Measurements from ENCODE around the gene MARS1. TPM values are rescaled to one million over a fixed set of nuclear protein-coding genes. Genes with fewer than 3 reads are reported as not detected.

MARS1 gene
- total and polyA plus RNA-seq, 12 donors, result 56.7 to 108 (median 75.6) TPM

- TF ChIP-seq, protein P1, sequence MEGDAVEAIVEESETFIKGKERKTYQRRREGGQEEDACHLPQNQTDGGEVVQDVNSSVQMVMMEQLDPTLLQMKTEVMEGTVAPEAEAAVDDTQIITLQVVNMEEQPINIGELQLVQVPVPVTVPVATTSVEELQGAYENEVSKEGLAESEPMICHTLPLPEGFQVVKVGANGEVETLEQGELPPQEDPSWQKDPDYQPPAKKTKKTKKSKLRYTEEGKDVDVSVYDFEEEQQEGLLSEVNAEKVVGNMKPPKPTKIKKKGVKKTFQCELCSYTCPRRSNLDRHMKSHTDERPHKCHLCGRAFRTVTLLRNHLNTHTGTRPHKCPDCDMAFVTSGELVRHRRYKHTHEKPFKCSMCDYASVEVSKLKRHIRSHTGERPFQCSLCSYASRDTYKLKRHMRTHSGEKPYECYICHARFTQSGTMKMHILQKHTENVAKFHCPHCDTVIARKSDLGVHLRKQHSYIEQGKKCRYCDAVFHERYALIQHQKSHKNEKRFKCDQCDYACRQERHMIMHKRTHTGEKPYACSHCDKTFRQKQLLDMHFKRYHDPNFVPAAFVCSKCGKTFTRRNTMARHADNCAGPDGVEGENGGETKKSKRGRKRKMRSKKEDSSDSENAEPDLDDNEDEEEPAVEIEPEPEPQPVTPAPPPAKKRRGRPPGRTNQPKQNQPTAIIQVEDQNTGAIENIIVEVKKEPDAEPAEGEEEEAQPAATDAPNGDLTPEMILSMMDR (IDR thresholded peaks at IDR 0.05), result peak; percentile 16 to 58 (median 53)
- intact Hi-C loops (cut with DNase I), result loop anchor here in 4 of 10 donors (5.0 to 10.0 kb wide), 3 partner anchors 169 to 194 kb away; partner anchors contain the start of gene B4GALNT1 (in 2 of the 4)
- no peak for DNase-seq
- Histone ChIP-seq H3K27ac (no peak overlapping the region), H3K9me3 (no peaks in the 10 kb centered on the region), H3K36me3 (no peaks in the 10 kb centered on the region), H3K4me1 (peaks cover 3 to 45% (median 28%) of the 10 kb centered on the region in 9 donors), H3K27me3 (peaks cover 0 to 10% (median 0%) of the 10 kb centered on the region in 7 donors), H3K4me3 (no peak overlapping the region)
- WGBS, 2 donors, result 37 to 38% methylated on average over 15 of the region's 15 CpGs
- no peak for ATAC-seq
Measured at GRCh38 chr12:57456145-57456700, 31.6 kb upstream of the MARS1 start.

DNA sequence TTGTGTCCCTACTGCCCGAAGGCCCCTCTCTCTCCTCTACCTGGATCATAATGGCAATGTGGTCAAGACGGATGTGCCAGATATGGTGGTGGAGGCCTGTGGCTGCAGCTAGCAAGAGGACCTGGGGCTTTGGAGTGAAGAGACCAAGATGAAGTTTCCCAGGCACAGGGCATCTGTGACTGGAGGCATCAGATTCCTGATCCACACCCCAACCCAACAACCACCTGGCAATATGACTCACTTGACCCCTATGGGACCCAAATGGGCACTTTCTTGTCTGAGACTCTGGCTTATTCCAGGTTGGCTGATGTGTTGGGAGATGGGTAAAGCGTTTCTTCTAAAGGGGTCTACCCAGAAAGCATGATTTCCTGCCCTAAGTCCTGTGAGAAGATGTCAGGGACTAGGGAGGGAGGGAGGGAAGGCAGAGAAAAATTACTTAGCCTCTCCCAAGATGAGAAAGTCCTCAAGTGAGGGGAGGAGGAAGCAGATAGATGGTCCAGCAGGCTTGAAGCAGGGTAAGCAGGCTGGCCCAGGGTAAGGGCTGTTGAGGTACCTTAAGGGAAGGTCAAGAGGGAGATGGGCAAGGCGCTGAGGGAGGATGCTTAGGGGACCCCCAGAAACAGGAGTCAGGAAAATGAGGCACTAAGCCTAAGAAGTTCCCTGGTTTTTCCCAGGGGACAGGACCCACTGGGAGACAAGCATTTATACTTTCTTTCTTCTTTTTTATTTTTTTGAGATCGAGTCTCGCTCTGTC is 31.0 kb upstream of the MARS1 start:
- intact Hi-C loops (cut with DNase I), result loop anchor here in 4 of 10 donors (5.0 to 10.0 kb wide), 3 partner anchors 168 to 195 kb away; partner anchors contain the start of gene B4GALNT1 (in 2 of the 4)
- TF ChIP-seq, protein P1 (IDR thresholded peaks at IDR 0.05), result no peak
- 92 to 93% methylated on average over 6 of the region's 6 CpGs for WGBS, 2 donors

GRCh38 chr12:57458665-57459054 is 29.2 kb upstream of the MARS1 start:
- H3K4me3 ChIP-seq, result peak overlapping the region; percentile 52 to 91 (median 70)
- TF ChIP-seq, protein P1 (IDR thresholded peaks at IDR 0.05), result no peak
- DNase-seq (no peak), ATAC-seq (no peak)
- H3K27me3 ChIP-seq, result peaks cover 0 to 20% (median 0%) of the 10 kb centered on the region in 7 donors
- intact Hi-C loops (cut with DNase I), result loop anchor here in 4 of 10 donors (5.0 to 10.0 kb wide), 3 partner anchors 166 to 196 kb away; partner anchors contain the start of gene B4GALNT1 (in 2 of the 4)
- H3K27ac ChIP-seq, result peak overlapping the region in 9 of 10 donors; percentile 52 to 91 (median 84)
- peaks cover 5 to 41% (median 30%) of the 10 kb centered on the region in 9 donors for H3K4me1 ChIP-seq
- H3K36me3 ChIP-seq, result no peaks in the 10 kb centered on the region
- whole genome bisulfite sequencing, 2 donors, result 32 to 40% methylated on average over 3 of the region's 3 CpGs
- no peaks in the 10 kb centered on the region for H3K9me3 ChIP-seq

More for the DNA sequence above, 31.0 kb upstream of the MARS1 start:
- ATAC-seq (no peak), DNase-seq (no peak)
- Histone ChIP-seq H3K27me3 (peaks cover 0 to 17% (median 0%) of the 10 kb centered on the region in 7 donors), H3K4me1 (peaks cover 5 to 44% (median 30%) of the 10 kb centered on the region in 9 donors), H3K27ac (no peak overlapping the region), H3K9me3 (no peaks in the 10 kb centered on the region), H3K4me3 (no peak overlapping the region), H3K36me3 (no peaks in the 10 kb centered on the region)

DNA sequence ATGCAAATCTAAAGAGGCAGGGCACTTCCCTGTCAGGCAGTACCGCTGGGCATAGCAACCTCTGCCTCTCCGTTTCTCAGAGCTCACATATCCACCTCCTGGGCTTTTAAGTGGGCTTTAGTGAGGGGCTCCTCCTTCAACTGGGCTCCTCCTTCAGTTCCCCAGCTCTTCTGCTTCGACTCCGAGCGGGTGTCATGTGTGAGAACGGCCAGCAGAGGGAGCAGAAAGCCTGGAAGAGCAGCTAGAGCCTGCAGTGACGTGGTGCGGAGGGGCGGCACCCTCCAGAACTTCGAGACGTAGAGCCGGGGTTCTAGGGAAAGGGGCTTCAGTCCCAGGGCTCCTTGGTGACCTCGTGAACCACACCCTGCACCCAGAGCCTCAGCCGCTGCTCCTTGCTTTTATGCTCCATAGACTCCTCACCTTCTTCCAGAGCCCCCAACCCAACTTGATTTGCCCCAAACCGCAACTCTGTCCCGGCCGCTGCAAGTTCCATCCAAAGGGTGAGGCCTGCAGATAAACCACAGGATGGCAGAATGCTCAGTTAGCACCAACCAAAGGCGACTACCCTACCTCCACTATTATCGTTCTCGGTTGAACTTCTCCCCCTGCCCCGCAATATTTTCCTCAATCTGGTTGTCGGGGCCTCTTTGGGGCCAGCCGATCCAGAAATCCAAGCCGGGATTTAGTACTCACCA is 28.7 kb upstream of the MARS1 start:
- Histone ChIP-seq H3K4me1 (peaks cover 5 to 41% (median 30%) of the 10 kb centered on the region in 9 donors), H3K27me3 (peaks cover 0 to 20% (median 0%) of the 10 kb centered on the region in 7 donors), H3K4me3 (peak overlapping the region; percentile 52 to 91 (median 70)), H3K27ac (peak overlapping the region in 9 of 10 donors; percentile 52 to 91 (median 84)), H3K36me3 (no peaks in the 10 kb centered on the region), H3K9me3 (no peaks in the 10 kb centered on the region)
- TF ChIP-seq, protein P1 (IDR thresholded peaks at IDR 0.05), result peak; percentile 90 to 98 (median 96)
- DNase-seq, result peak; percentile 93 to 95
- ATAC-seq, result peak; percentile 71 to 87 (median 77)
- intact Hi-C loops (cut with DNase I), result loop anchor here in 4 of 10 donors (5.0 to 10.0 kb wide), 3 partner anchors 166 to 197 kb away; partner anchors contain the start of gene B4GALNT1 (in 2 of the 4)
- 0% methylated on average over 24 of the region's 24 CpGs for WGBS, 2 donors
